Gastroesophageal sphincter (tissue), 4 donors: ENCODE data around the gene EPO. TPM values are rescaled to one million over a fixed set of nuclear protein-coding genes. Genes with fewer than 3 reads are reported as not detected.

Experiments used
- ATAC-seq: fragments of 150-250 bp; one replicate; pipeline ENCODE4 v1.9.1; 2016; ENCODE audit warnings: mild to moderate bottlenecking, moderate library complexity
- H3K27ac ChIP-seq, 4 donors: fragments of 200-600 bp; sonication (generic) in 3 of 4; 1 replicate in 3 of 4; 2 replicates in 1 of 4; pipeline ENCODE4 v1.5.1; 2016 to 2019
- H3K27me3 ChIP-seq: fragments of 200-600 bp; sonication (generic); one replicate; pipeline ENCODE4 v1.5.1; 2019
- H3K36me3 ChIP-seq, 2 donors: fragments of 200-600 bp; sonication (generic); one replicate each; pipeline ENCODE4 v1.5.1; 2019; ENCODE audit warnings: control low read depth in 1 of 2
- H3K4me1 ChIP-seq, 3 donors: fragments of 200-600 bp; sonication (generic); 1 replicate in 2 of 3; 2 replicates in 1 of 3; pipeline ENCODE4 v1.5.1; 2016 to 2019; ENCODE audit warnings: control low read depth in 2 of 3
- H3K4me3 ChIP-seq, 2 donors: fragments of 200-600 bp; sonication (generic); one replicate each; pipeline ENCODE4 v1.5.1; 2019; ENCODE audit warnings: mild to moderate bottlenecking in 1 of 2, moderate library complexity in 1 of 2
- H3K9me3 ChIP-seq, 3 donors: fragments of 200-600 bp; sonication (generic); one replicate each; pipeline ENCODE4 v1.5.1; 2017 to 2019; ENCODE audit warnings: control low read depth in 2 of 3
- EP300 ChIP-seq: sonication (generic); formaldehyde crosslinking; IDR thresholded peaks from one replicate; pipeline ENCODE4 v1.6.1; 2017; ENCODE audit warnings: antibody characterized with exemption, mild to moderate bottlenecking
- POLR2A ChIP-seq, 2 donors: fragments of 450-650 bp; IDR thresholded peaks; one replicate each; pipeline ENCODE4 v1.6.1; 2017; ENCODE audit warnings: antibody characterized with exemption in 2 of 2, mild to moderate bottlenecking in 2 of 2, moderate library complexity in 1 of 2
- POLR2AphosphoS5 ChIP-seq: sonication (generic); formaldehyde crosslinking; IDR thresholded peaks from one replicate; pipeline ENCODE4 v1.6.1; 2017; ENCODE audit warnings: antibody characterized with exemption
- WGBS, 2 donors: methylation state at CpG; one replicate each; pipeline ENCODE4 v1.1.5; 2018; ENCODE audit warnings: low coverage in 1 of 2; 5-methylcytosine and 5-hydroxymethylcytosine counted together
- total RNA-seq, 4 donors: library from RNA; depleted of rRNA; stranded (reverse); fragments of >200 nt; gene quantifications; one replicate each; pipeline ENCODE4 v1.1.0, GENCODE V29; 2016
- TF ChIP-seq, protein P1 (sequence below), 4 experiments: fragments of 200-600 bp in 2 of 4; fragments of 450-650 bp in 2 of 4; sonication (generic) in 1 of 4; IDR thresholded peaks; one replicate each; pipeline ENCODE4 v1.5.1; 2017 to 2019; ENCODE audit warnings: antibody characterized with exemption in 4 of 4, mild to moderate bottlenecking in 2 of 4, moderate library complexity in 2 of 4

Gene EPO
- total RNA-seq, 4 donors from 2014 or later, result not detected

DNA sequence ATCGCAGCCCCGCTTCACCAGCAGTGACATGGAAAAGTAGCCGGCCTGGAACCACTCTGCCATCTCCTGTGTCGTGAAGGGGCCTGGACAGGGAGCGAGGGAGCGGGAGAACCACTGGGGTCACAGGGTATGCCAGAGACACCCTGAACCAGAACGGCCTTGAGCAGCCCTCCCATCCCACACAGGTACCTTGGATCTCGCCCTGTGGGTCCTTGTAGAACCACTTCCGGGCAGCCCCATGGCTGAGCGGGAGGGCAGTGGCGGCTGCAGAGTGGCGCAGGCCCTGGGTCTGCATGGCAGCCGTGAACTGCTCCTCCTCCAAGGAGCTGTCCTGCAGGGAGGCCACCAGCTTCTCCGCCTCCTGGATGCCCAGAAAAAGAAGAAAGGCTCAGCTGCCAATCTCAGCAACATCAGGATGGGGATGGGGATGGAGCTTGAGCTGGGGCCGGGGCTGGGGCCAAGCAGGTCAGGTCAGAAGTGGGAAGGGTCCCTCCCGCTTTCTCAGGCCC, 35.7 kb upstream of the EPO start:
- WGBS, 2 donors, result 80% methylated on average over 1 of the region's 16 CpGs; no CpG with 5 or more reads in 1 of the 2 donors
- no peaks in the 10 kb centered on the region for H3K9me3 ChIP-seq
- ATAC-seq, result no peak
- TF ChIP-seq, protein P1, sequence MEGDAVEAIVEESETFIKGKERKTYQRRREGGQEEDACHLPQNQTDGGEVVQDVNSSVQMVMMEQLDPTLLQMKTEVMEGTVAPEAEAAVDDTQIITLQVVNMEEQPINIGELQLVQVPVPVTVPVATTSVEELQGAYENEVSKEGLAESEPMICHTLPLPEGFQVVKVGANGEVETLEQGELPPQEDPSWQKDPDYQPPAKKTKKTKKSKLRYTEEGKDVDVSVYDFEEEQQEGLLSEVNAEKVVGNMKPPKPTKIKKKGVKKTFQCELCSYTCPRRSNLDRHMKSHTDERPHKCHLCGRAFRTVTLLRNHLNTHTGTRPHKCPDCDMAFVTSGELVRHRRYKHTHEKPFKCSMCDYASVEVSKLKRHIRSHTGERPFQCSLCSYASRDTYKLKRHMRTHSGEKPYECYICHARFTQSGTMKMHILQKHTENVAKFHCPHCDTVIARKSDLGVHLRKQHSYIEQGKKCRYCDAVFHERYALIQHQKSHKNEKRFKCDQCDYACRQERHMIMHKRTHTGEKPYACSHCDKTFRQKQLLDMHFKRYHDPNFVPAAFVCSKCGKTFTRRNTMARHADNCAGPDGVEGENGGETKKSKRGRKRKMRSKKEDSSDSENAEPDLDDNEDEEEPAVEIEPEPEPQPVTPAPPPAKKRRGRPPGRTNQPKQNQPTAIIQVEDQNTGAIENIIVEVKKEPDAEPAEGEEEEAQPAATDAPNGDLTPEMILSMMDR (IDR thresholded peaks at IDR 0.05), result no peak
- TF ChIP-seq POLR2AphosphoS5, result no peak
- TF ChIP-seq POLR2A (IDR thresholded peaks at IDR 0.05), result no peak
- TF ChIP-seq EP300, result no peak
- peaks cover 0 to 48% (median 16%) of the 10 kb centered on the region in 3 donors for H3K4me1 ChIP-seq
- H3K27me3 ChIP-seq, result no peaks in the 10 kb centered on the region
- no peak overlapping the region for H3K27ac ChIP-seq
- no peak overlapping the region for H3K4me3 ChIP-seq
- H3K36me3 ChIP-seq, result peaks cover 0 to 98% of the 10 kb centered on the region in 2 donors

DNA sequence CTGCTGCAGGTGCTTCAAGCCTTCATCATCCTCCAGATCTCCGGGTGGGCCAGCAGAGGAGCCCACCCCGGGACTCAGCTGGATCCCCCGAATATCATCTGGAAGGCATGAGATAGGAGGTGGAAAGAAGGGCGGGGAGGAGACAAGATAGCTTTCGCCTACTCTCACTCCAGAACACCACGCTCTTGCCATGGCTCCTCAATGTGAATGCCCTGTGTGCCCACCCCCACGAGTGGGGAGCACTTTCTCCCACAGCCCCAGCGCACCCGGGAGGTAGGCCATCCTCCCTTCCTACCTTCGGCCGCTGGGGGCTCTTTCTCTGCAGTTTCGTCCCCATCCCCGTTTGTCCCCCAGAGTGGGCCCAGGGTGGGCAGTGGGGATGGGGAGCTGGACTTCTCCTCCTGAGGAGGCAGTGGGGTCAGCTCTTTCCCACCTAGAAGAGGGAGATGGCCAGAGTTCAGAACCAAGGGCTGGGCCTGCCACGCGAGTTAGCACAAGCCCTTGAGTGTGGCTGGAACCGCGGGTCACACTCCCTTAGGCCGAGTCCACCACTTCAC, 35.1 kb upstream of the EPO start:
- H3K36me3 ChIP-seq, result peaks cover 0 to 97% of the 10 kb centered on the region in 2 donors
- WGBS, 2 donors, result 76% methylated on average over 3 of the region's 18 CpGs; no CpG with 5 or more reads in 1 of the 2 donors
- no peaks in the 10 kb centered on the region for H3K9me3 ChIP-seq

DNA sequence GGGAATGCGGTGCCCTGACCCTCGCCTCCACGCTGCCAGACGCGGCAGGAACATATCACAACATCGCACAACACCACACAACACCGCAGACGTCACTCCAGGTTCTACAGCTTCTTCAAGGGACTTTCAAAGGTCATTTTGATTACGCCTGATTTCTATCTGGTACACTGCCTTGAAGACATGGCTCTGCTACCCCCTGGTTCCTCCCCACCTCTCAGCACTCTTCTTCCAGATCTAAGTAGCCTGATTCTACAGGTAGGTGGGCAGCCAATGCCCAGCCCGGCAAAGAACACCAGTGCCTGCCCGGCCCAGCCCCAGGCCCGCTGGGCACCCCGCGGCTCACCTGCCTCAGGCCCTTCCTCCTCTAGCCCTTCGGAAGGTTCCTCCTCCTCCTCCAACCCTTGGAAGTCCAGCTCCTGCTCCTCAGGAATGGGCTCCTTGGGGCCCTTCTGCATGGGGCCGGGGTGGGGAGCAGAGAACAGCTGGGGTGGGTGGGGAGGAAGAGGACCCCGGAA, 34.6 kb upstream of the EPO start:
- H3K36me3 ChIP-seq, result peaks cover 0 to 91% of the 10 kb centered on the region in 2 donors
- 79 to 88% methylated on average over 5 to 13 of the region's 17 CpGs for WGBS, 2 donors
- no peak overlapping the region for H3K4me3 ChIP-seq
- TF ChIP-seq EP300, result no peak
- TF ChIP-seq POLR2AphosphoS5, result no peak
- TF ChIP-seq, protein P1 (IDR thresholded peaks at IDR 0.05), result no peak
- no peak for TF ChIP-seq POLR2A (IDR thresholded peaks at IDR 0.05)
- H3K4me1 ChIP-seq, result peaks cover 0 to 48% (median 18%) of the 10 kb centered on the region in 3 donors
- no peak for ATAC-seq
- no peaks in the 10 kb centered on the region for H3K27me3 ChIP-seq
- no peaks in the 10 kb centered on the region for H3K9me3 ChIP-seq
- no peak overlapping the region for H3K27ac ChIP-seq

More for the DNA sequence above, 35.1 kb upstream of the EPO start:
- H3K27me3 ChIP-seq, result no peaks in the 10 kb centered on the region
- peaks cover 0 to 48% (median 17%) of the 10 kb centered on the region in 3 donors for H3K4me1 ChIP-seq
- H3K27ac ChIP-seq, result no peak overlapping the region
- no peak overlapping the region for H3K4me3 ChIP-seq
- no peak for ATAC-seq
- TF ChIP-seq, protein P1 (IDR thresholded peaks at IDR 0.05), result no peak
- TF ChIP-seq POLR2A (IDR thresholded peaks at IDR 0.05), result no peak
- TF ChIP-seq EP300, result no peak
- TF ChIP-seq POLR2AphosphoS5, result no peak

DNA sequence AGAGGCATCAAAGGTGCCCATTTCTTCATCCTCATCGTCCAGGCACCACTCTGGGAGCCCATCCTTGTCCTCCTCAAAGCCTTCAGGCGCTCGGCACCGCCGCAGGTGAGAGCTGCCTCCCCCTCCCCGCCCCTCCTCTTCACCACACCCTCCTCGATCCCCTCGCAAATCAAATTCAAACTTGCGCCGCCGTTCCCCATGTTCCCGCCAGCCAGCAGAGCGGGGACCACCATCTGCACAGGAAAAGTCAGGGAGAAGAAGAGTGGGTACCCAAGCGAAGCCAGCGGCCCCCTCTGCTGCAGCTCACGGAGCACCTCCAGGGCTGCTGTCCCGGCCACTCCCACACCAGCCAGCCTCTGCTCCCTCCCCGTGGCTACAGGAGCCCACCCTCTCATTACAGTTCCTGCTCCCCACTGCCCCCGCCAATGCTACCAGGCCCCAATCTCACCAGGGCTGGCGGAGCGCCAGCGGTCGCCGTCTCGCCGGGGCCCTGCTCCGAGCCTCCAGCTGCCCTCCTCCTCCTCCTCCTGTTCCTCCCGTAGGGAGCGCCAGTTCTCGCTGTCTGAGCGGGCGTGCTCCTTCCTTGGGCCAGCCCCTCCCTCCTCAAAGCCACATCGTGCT, 34.0 kb upstream of the EPO start:
- H3K4me3 ChIP-seq, result no peak overlapping the region
- H3K27me3 ChIP-seq, result no peaks in the 10 kb centered on the region
- no peak overlapping the region for H3K27ac ChIP-seq
- TF ChIP-seq POLR2A (IDR thresholded peaks at IDR 0.05) (no peak), EP300 (no peak), POLR2AphosphoS5 (no peak)
- TF ChIP-seq, protein P1 (IDR thresholded peaks at IDR 0.05), result no peak
- 58 to 66% methylated on average over 3 to 24 of the region's 33 CpGs for WGBS, 2 donors
- no peaks in the 10 kb centered on the region for H3K9me3 ChIP-seq
- peaks cover 0 to 48% (median 24%) of the 10 kb centered on the region in 3 donors for H3K4me1 ChIP-seq
- peaks cover 0 to 85% of the 10 kb centered on the region in 2 donors for H3K36me3 ChIP-seq
- ATAC-seq, result no peak
